ENCODE data around the gene DDX17. TPM values are rescaled to one million over a fixed set of nuclear protein-coding genes. Genes with fewer than 3 reads are reported as not detected.

The DDX17 gene
- total RNA-seq, 1 donor from 2014 or later = 612 TPM

GRCh38 chr22:38494939-38495338, 11.2 kb downstream of the DDX17 start:
- H3K9me3 Mint-ChIP-seq = no peaks in the 10 kb centered on the region
- H3K27ac Mint-ChIP-seq = no peak overlapping the region
- DNase-seq = no peak
- H3K4me3 Mint-ChIP-seq = no peak overlapping the region
- TF ChIP-seq CTCF (IDR thresholded peaks at IDR 0.05) = no peak
- H3K36me3 Mint-ChIP-seq (ENCODE audit: low read depth) = peaks cover 90% of the 10 kb centered on the region
- H3K4me1 Mint-ChIP-seq = peaks cover 8% of the 10 kb centered on the region
- ChIA-PET POLR2A (interaction anchor here (0.5 kb wide), 1 partner anchor 51 kb away, joined by 8 read pairs; no protein-coding TSS in a partner anchor), CTCF (no interaction called here)
- ATAC-seq (ENCODE audit: low read depth) = no peak
- no peaks in the 10 kb centered on the region for H3K27me3 Mint-ChIP-seq
- intact Hi-C loops (cut with micrococcal nuclease) = no loop called here

- no peak for TF ChIP-seq CTCF (IDR thresholded peaks at IDR 0.05)
- no peak overlapping the region for H3K4me3 Mint-ChIP-seq
- peaks cover 90% of the 10 kb centered on the region for H3K36me3 Mint-ChIP-seq (ENCODE audit: low read depth)
- peaks cover 7% of the 10 kb centered on the region for H3K4me1 Mint-ChIP-seq
- ChIA-PET POLR2A (interaction anchor here (0.5 kb wide), 1 partner anchor 51 kb away, joined by 8 read pairs; no protein-coding TSS in a partner anchor), CTCF (no interaction called here)
- no peak for ATAC-seq (ENCODE audit: low read depth)
- no peak overlapping the region for H3K27ac Mint-ChIP-seq
- H3K27me3 Mint-ChIP-seq = no peaks in the 10 kb centered on the region
- DNase-seq = no peak
- H3K9me3 Mint-ChIP-seq = no peaks in the 10 kb centered on the region
- intact Hi-C loops (cut with micrococcal nuclease) = no loop called here
These were observed 11.6 kb downstream of the DDX17 start for GRCh38 chr22:38494498-38494897.

GRCh38 chr22:38491707-38492348, 14.3 kb downstream of the DDX17 start:
- no peak for DNase-seq
- intact Hi-C loops (cut with micrococcal nuclease) = loop anchor here (2.0 kb wide), 1 partner anchor 13 kb away; no protein-coding TSS in a partner anchor
- Mint-ChIP-seq H3K27me3 (no peaks in the 10 kb centered on the region), H3K4me1 (peaks cover 5% of the 10 kb centered on the region), H3K27ac (peak overlapping the region; percentile 50), H3K36me3 (ENCODE audit: low read depth) (peaks cover 92% of the 10 kb centered on the region), H3K4me3 (no peak overlapping the region), H3K9me3 (no peaks in the 10 kb centered on the region)
- no peak for TF ChIP-seq CTCF (IDR thresholded peaks at IDR 0.05)
- POLR2A ChIA-PET = interaction anchor here (0.5 to 2.2 kb wide), 4 partner anchors 9 to 629 kb away, joined by 4 to 8 read pairs (median 4); no protein-coding TSS in a partner anchor
- ATAC-seq (ENCODE audit: low read depth) = no peak
- CTCF ChIA-PET = interaction anchor here (0.7 kb wide), 1 partner anchor 230 kb away, joined by 3 read pairs; no protein-coding TSS in a partner anchor

- Mint-ChIP-seq H3K4me3 (no peak overlapping the region), H3K27ac (peak overlapping the region; percentile 76), H3K27me3 (no peaks in the 10 kb centered on the region), H3K4me1 (peaks cover 5% of the 10 kb centered on the region), H3K9me3 (no peaks in the 10 kb centered on the region), H3K36me3 (ENCODE audit: low read depth) (peaks cover 94% of the 10 kb centered on the region)
- ATAC-seq (ENCODE audit: low read depth) = no peak
- no peak for DNase-seq
- ChIA-PET CTCF (interaction anchor here (1.2 kb wide), 1 partner anchor 84 kb away, joined by 3 read pairs; no protein-coding TSS in a partner anchor), POLR2A (interaction anchor here (0.5 to 2.2 kb wide), 5 partner anchors 9 to 21 kb away, joined by 3 to 8 read pairs (median 4); no protein-coding TSS in a partner anchor)
- intact Hi-C loops (cut with micrococcal nuclease) = loop anchor here (2.0 kb wide), 1 partner anchor 14 kb away; no protein-coding TSS in a partner anchor
- no peak for TF ChIP-seq CTCF (IDR thresholded peaks at IDR 0.05)
These were observed 15.2 kb downstream of the DDX17 start for GRCh38 chr22:38490915-38491314.

- Mint-ChIP-seq H3K27me3 (no peaks in the 10 kb centered on the region), H3K27ac (peak overlapping the region; percentile 76), H3K4me3 (no peak overlapping the region), H3K9me3 (no peaks in the 10 kb centered on the region), H3K36me3 (ENCODE audit: low read depth) (peaks cover 94% of the 10 kb centered on the region), H3K4me1 (peaks cover 5% of the 10 kb centered on the region)
- DNase-seq (no peak), ATAC-seq (ENCODE audit: low read depth) (peak; percentile 45)
- no peak for TF ChIP-seq CTCF (IDR thresholded peaks at IDR 0.05)
- POLR2A ChIA-PET = interaction anchor here (0.9 to 2.2 kb wide), 4 partner anchors 8 to 21 kb away, joined by 3 to 8 read pairs (median 5); no protein-coding TSS in a partner anchor
- CTCF ChIA-PET = interaction anchor here (1.2 kb wide), 1 partner anchor 84 kb away, joined by 3 read pairs; no protein-coding TSS in a partner anchor
- intact Hi-C loops (cut with micrococcal nuclease) = loop anchor here (2.0 kb wide), 1 partner anchor 14 kb away; no protein-coding TSS in a partner anchor
These were observed 15.6 kb downstream of the DDX17 start for GRCh38 chr22:38490475-38490874.

Measured in activated B cell treated with CpG ODN at 0.5 μM for 24 hours (primary cell).